ENCODE data around the gene IDH3G. TPM values are rescaled to one million over a fixed set of nuclear protein-coding genes. Genes with fewer than 3 reads are reported as not detected.

IDH3G gene
- total RNA-seq, 1 experiment from 2014 or later, result 82.4 TPM

DNA sequence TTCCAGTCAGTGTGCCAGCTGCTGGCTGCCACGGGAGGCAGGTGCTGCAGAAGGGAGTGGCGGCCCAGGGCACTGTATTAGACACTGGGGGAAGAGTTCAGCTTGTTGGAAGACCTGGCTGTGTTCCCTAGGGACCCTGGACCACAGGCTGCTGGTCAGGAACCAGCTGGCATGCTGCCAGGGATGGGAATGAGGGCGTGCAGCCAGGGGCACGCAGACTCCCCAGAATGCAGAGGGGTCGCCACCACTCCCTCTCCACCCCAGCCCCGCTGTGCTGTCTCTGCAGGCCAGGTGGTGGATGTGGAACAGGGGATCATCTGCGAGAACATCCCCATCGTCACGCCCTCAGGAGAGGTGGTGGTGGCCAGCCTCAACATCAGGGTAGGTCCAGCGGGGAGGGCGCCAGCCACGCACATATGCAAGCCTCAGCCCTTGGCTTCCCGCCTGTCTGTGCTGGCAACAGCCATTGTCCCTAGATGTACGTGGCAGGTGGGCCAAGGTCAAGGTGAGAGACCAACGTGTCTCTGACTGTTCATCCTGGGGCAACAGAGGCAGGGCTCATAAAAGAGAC lies 57.2 kb downstream of the IDH3G start:
- DNase-seq (ENCODE audit: extremely low read depth, low read depth), result no peak

DNA sequence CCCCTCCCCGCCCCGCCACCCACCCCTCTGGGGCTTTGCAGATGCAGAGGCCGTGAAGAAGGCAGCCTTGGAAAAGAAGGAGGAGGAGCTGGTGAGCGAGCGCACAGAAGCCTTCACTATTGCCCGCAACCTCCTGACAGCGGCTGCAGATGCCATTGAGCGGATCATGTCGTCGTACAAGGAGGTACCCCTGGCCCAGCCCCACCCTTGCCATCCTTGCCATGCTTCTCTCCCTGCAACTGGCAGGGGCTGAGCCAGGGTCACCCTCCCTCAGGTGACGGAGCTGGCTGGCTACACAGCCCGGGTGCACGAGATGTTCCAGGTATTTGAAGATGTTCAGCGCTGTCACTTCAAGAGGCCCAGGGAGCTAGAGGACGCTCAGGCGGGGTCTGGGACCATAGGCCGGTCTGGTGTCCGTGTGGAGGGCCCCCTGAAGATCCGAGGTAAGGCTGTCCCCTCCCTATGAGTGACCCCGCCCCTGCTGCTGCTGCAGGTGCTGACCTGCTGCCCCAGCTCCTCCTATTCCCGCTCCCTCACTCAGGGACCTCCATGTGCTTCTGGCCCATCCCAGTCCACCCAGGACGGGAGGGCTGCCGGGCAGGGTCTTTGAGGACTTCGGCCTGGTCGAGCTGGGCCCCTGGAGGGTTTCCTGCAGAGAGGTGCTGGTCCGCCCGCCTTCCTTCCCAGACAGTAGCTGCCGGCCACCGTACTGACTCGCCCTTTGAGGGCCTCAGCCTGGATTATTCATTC lies 57.9 kb downstream of the IDH3G start:
- DNase-seq (ENCODE audit: extremely low read depth, low read depth), result no peak

Other genes with a start within 250 kb of the IDH3G start
- 33.7 and 43.4 TPM in 2 replicates for gene CCNQ, start 195.2 kb downstream of the IDH3G start, total RNA-seq (2014; rRNA removed; shearing (Covaris generic))
- gene DUSP9, start 147.2 kb downstream of the IDH3G start, total RNA-seq (2014; rRNA removed; shearing (Covaris generic)), result 1.8 and 2.2 TPM in 2 replicates
- gene PNCK, start 120.6 kb downstream of the IDH3G start, total RNA-seq (2014; rRNA removed; shearing (Covaris generic)), result 0.42 and 0.69 TPM in 2 replicates
- 42.0 and 45.6 TPM in 2 replicates for gene SLC6A8, start 106.4 kb downstream of the IDH3G start, total RNA-seq (2014; rRNA removed; shearing (Covaris generic))
- 219 and 225 TPM in 2 replicates for gene BCAP31, start 70.0 kb downstream of the IDH3G start, total RNA-seq (2014; rRNA removed; shearing (Covaris generic))
- 9.2 and 11.2 TPM in 2 replicates for gene ABCD1, start 69.5 kb downstream of the IDH3G start, total RNA-seq (2014; rRNA removed; shearing (Covaris generic))
- gene PLXNB3, start 30.1 kb downstream of the IDH3G start, total RNA-seq (2014; rRNA removed; shearing (Covaris generic)), result 3.3 and 4.9 TPM in 2 replicates
- gene SRPK3, start 13.3 kb downstream of the IDH3G start, total RNA-seq (2014; rRNA removed; shearing (Covaris generic)), result 0.12 and 0.17 TPM in 2 replicates
- 387 and 464 TPM in 2 replicates for gene SSR4, start 293 bp upstream of the IDH3G start, total RNA-seq (2014; rRNA removed; shearing (Covaris generic))
- gene PDZD4, start 36.2 kb upstream of the IDH3G start, total RNA-seq (2014; rRNA removed; shearing (Covaris generic)), result 1.1 and 1.4 TPM in 2 replicates
- gene L1CAM, start 91.8 kb upstream of the IDH3G start, total RNA-seq (2014; rRNA removed; shearing (Covaris generic)), result 27.2 and 29.9 TPM in 2 replicates
- not detected in 2 replicates for gene AVPR2, start 110.3 kb upstream of the IDH3G start, total RNA-seq (2014; rRNA removed; shearing (Covaris generic))
- 51.5 and 55.0 TPM in 2 replicates for gene ARHGAP4, start 131.9 kb upstream of the IDH3G start, total RNA-seq (2014; rRNA removed; shearing (Covaris generic))
- gene NAA10, start 140.7 kb upstream of the IDH3G start, total RNA-seq (2014; rRNA removed; shearing (Covaris generic)), result 136 and 150 TPM in 2 replicates
- 0.66 and 0.87 TPM in 2 replicates for gene RENBP, start 150.3 kb upstream of the IDH3G start, total RNA-seq (2014; rRNA removed; shearing (Covaris generic))
- gene HCFC1, start 177.4 kb upstream of the IDH3G start, total RNA-seq (2014; rRNA removed; shearing (Covaris generic)), result 28.0 and 30.3 TPM in 2 replicates
- gene TMEM187, start 178.4 kb upstream of the IDH3G start, total RNA-seq (2014; rRNA removed; shearing (Covaris generic)), result 10.0 and 10.3 TPM in 2 replicates
- gene IRAK1, start 225.5 kb upstream of the IDH3G start, total RNA-seq (2014; rRNA removed; shearing (Covaris generic)), result 219 and 237 TPM in 2 replicates